HEK293 (cell line): ENCODE data around the gene FAM234A.

ENCODE experiments used
- SALL2 ChIP-seq: fragments of 450-650 bp; formaldehyde crosslinking; IDR thresholded peaks from 2 replicates; pipeline ENCODE4 v1.5.0; 2017; ENCODE audit warnings: missing biosample characterization, mild to moderate bottlenecking, missing genetic modification characterization, borderline replicate concordance
- ZBTB7A ChIP-seq: fragments of 450-650 bp; formaldehyde crosslinking; IDR thresholded peaks from 2 replicates; pipeline ENCODE4 v1.5.1; 2016; ENCODE audit warnings: low read depth, missing biosample characterization, missing genetic modification characterization

- TF ChIP-seq ZBTB7A (tag by site-specific recombination) (no peak), SALL2 (no peak)
These were observed 67.3 kb downstream of the FAM234A start for GRCh38 chr16:301950-302349.
